ENCODE results near the gene ARPC5. TPM values are rescaled to one million over a fixed set of nuclear protein-coding genes. Genes with fewer than 3 reads are reported as not detected.

The ARPC5 gene
- total RNA-seq, 1 experiment from 2014 or later = 148 TPM

- intact Hi-C loops (cut with micrococcal nuclease; ENCODE audit: unreplicated experiment) = no loop called here
Observed at GRCh38 chr1:183646776-183647175, 11.2 kb upstream of the ARPC5 start.

GRCh38 chr1:183645531-183645930 lies 9.9 kb upstream of the ARPC5 start:
- intact Hi-C loops (cut with micrococcal nuclease; ENCODE audit: unreplicated experiment) = no loop called here
- CTCF ChIA-PET = no interaction called here
- DNase-seq = no peak
- H3K9me3 Mint-ChIP-seq (ENCODE audit: low read depth, unreplicated experiment) = no peaks in the 10 kb centered on the region
- no peak overlapping the region for H3K27ac Mint-ChIP-seq (ENCODE audit: unreplicated experiment)
- no peaks in the 10 kb centered on the region for H3K4me1 Mint-ChIP-seq (ENCODE audit: low read depth, unreplicated experiment)
- no TSS peak for BruUV-seq (replicated peaks)
- H3K27me3 Mint-ChIP-seq (ENCODE audit: unreplicated experiment) = peaks cover 18% of the 10 kb centered on the region
- H3K36me3 Mint-ChIP-seq (ENCODE audit: insufficient read depth, unreplicated experiment) = no peaks in the 10 kb centered on the region
- no peak for TF ChIP-seq CTCF (IDR thresholded peaks at IDR 0.05; ENCODE audit: unreplicated experiment)
- H3K4me3 Mint-ChIP-seq (ENCODE audit: low read depth, unreplicated experiment) = no peak overlapping the region

More at GRCh38 chr1:183646776-183647175, 11.2 kb upstream of the ARPC5 start:
- no peak for DNase-seq
- Mint-ChIP-seq H3K4me1 (ENCODE audit: low read depth, unreplicated experiment) (no peaks in the 10 kb centered on the region), H3K27ac (ENCODE audit: unreplicated experiment) (no peak overlapping the region), H3K4me3 (ENCODE audit: low read depth, unreplicated experiment) (no peak overlapping the region), H3K9me3 (ENCODE audit: low read depth, unreplicated experiment) (no peaks in the 10 kb centered on the region), H3K36me3 (ENCODE audit: insufficient read depth, unreplicated experiment) (no peaks in the 10 kb centered on the region), H3K27me3 (ENCODE audit: unreplicated experiment) (peaks cover 18% of the 10 kb centered on the region)
- no TSS peak for BruUV-seq (replicated peaks)
- CTCF ChIA-PET = interaction anchor here (0.6 kb wide), 1 partner anchor 634 kb away, joined by 5 read pairs; no protein-coding TSS in a partner anchor
- no peak for TF ChIP-seq CTCF (IDR thresholded peaks at IDR 0.05; ENCODE audit: unreplicated experiment)

GRCh38 chr1:183642166-183642565 lies 6.6 kb upstream of the ARPC5 start:
- Mint-ChIP-seq H3K4me1 (ENCODE audit: low read depth, unreplicated experiment) (no peaks in the 10 kb centered on the region), H3K4me3 (ENCODE audit: low read depth, unreplicated experiment) (no peak overlapping the region), H3K9me3 (ENCODE audit: low read depth, unreplicated experiment) (no peaks in the 10 kb centered on the region), H3K27ac (ENCODE audit: unreplicated experiment) (no peak overlapping the region), H3K27me3 (ENCODE audit: unreplicated experiment) (peaks cover 14% of the 10 kb centered on the region), H3K36me3 (ENCODE audit: insufficient read depth, unreplicated experiment) (no peaks in the 10 kb centered on the region)
- no peak for TF ChIP-seq CTCF (IDR thresholded peaks at IDR 0.05; ENCODE audit: unreplicated experiment)
- intact Hi-C loops (cut with micrococcal nuclease; ENCODE audit: unreplicated experiment) = no loop called here
- no TSS peak for BruUV-seq (replicated peaks)
- no peak for DNase-seq
- CTCF ChIA-PET = no interaction called here

GRCh38 chr1:183640193-183640592 lies 4.6 kb upstream of the ARPC5 start:
- Mint-ChIP-seq H3K9me3 (ENCODE audit: low read depth, unreplicated experiment) (no peaks in the 10 kb centered on the region), H3K27me3 (ENCODE audit: unreplicated experiment) (peaks cover 10% of the 10 kb centered on the region), H3K4me1 (ENCODE audit: low read depth, unreplicated experiment) (peaks cover 12% of the 10 kb centered on the region), H3K36me3 (ENCODE audit: insufficient read depth, unreplicated experiment) (peaks cover 14% of the 10 kb centered on the region), H3K27ac (ENCODE audit: unreplicated experiment) (no peak overlapping the region), H3K4me3 (ENCODE audit: low read depth, unreplicated experiment) (no peak overlapping the region)
- DNase-seq = no peak
- CTCF ChIA-PET = no interaction called here
- intact Hi-C loops (cut with micrococcal nuclease; ENCODE audit: unreplicated experiment) = no loop called here
- BruUV-seq (replicated peaks) = no TSS peak
- no peak for TF ChIP-seq CTCF (IDR thresholded peaks at IDR 0.05; ENCODE audit: unreplicated experiment)
